ENCODE results near the gene ZAR1L.

DNA sequence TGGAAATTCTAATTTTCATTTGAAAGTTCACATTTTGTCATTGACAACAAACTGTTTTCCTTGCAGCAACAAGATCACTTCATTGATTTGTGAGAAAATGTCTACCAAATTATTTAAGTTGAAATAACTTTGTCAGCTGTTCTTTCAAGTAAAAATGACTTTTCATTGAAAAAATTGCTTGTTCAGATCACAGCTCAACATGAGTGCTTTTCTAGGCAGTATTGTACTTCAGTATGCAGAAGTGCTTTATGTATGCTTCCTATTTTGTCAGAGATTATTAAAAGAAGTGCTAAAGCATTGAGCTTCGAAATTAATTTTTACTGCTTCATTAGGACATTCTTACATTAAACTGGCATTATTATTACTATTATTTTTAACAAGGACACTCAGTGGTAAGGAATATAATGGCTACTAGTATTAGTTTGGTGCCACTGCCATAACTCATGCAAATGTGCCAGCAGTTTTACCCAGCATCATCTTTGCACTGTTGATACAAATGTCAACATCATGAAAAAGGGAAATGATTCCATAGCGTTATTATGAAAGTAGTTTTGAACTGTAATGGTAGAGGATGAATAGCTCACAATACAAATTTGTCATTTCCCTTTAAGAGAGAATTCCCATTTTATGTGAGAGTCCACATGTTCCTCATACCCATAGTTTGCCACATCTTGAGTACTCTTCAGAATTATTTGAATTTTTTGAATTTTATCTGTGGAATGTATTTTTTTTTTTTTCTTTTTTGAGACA lies 2.7 kb upstream of the ZAR1L start:
- TF ChIP-seq CTCF (optimal IDR thresholded peaks at IDR 0.05 in 1 of 3, IDR thresholded peaks at IDR 0.05 in 1 of 3, conservative IDR thresholded peaks at IDR 0.05 in 1 of 3; ENCODE audit: extremely low read depth in 1 of 3, insufficient read depth in 2 of 3, low read length in 3 of 3) (no peak), EZH2 (IDR thresholded peaks at IDR 0.05; ENCODE audit: low read length) (no peak)
